ENCODE measurements around the gene IGHMBP2.
"Not testable (repeated sequence)": the region's sequence is repeated elsewhere in the genome, so short reads cannot be mapped to it uniquely, and the experiment has no call there.

Gene IGHMBP2

GRCh38 chr11:68961245-68961644 is 57.6 kb downstream of the IGHMBP2 start:
- DNase-seq (ENCODE audit: low read depth) = no peak

- DNase-seq (ENCODE audit: low read depth) = no peak
Observed at GRCh38 chr11:68962527-68963250, 59.0 kb downstream of the IGHMBP2 start.

- no peak for DNase-seq (ENCODE audit: low read depth)
Observed at GRCh38 chr11:68963779-68964178, 60.1 kb downstream of the IGHMBP2 start.

GRCh38 chr11:68965901-68966853 is 62.5 kb downstream of the IGHMBP2 start:
- DNase-seq (ENCODE audit: low read depth) = no peak

- no peak for DNase-seq (ENCODE audit: low read depth)
Observed at GRCh38 chr11:68966894-68967780, 63.4 kb downstream of the IGHMBP2 start.

GRCh38 chr11:68968306-68969250 is 64.9 kb downstream of the IGHMBP2 start:
- DNase-seq (ENCODE audit: low read depth) = no peak

- DNase-seq (ENCODE audit: low read depth) = no peak
Observed at GRCh38 chr11:68969386-68969785, 65.7 kb downstream of the IGHMBP2 start.

- no peak for DNase-seq (ENCODE audit: low read depth)
Observed at GRCh38 chr11:68970921-68971636, 67.4 kb downstream of the IGHMBP2 start.

- no peak for DNase-seq (ENCODE audit: low read depth)
Observed at GRCh38 chr11:68973219-68973618, 69.5 kb downstream of the IGHMBP2 start.

GRCh38 chr11:68973706-68974105 is 70.0 kb downstream of the IGHMBP2 start:
- DNase-seq (ENCODE audit: low read depth) = not testable (repeated sequence)

GRCh38 chr11:68974421-68975194 is 70.9 kb downstream of the IGHMBP2 start:
- no peak for DNase-seq (ENCODE audit: low read depth)

- no peak for DNase-seq (ENCODE audit: low read depth)
Observed at GRCh38 chr11:68976095-68976494, 72.4 kb downstream of the IGHMBP2 start.

GRCh38 chr11:68976563-68976962 is 72.9 kb downstream of the IGHMBP2 start:
- no peak for DNase-seq (ENCODE audit: low read depth)

- no peak for DNase-seq (ENCODE audit: low read depth)
Observed at GRCh38 chr11:68977781-68978625, 74.3 kb downstream of the IGHMBP2 start.

- DNase-seq (ENCODE audit: low read depth) = no peak
Observed at GRCh38 chr11:68978626-68978930, 74.9 kb downstream of the IGHMBP2 start.

- no peak for DNase-seq (ENCODE audit: low read depth)
Observed at GRCh38 chr11:68978931-68979594, 75.4 kb downstream of the IGHMBP2 start.

GRCh38 chr11:68979931-68980775 is 76.5 kb downstream of the IGHMBP2 start:
- no peak for DNase-seq (ENCODE audit: low read depth)
